Measurements from ENCODE around the gene LEF1. TPM values are rescaled to one million over a fixed set of nuclear protein-coding genes. Genes with fewer than 3 reads are reported as not detected.

LEF1 gene
- total and polyA plus RNA-seq, 2 of the 8 experiments (the other 6 are each of a cell fraction or from before 2014, with no cell fraction given): 2.6 to 5.2 TPM

- peaks cover 3 to 30% (median 16%) of the 10 kb centered on the region in 4 experiments for H3K36me3 ChIP-seq (ENCODE audit: control insufficient read depth in 2 of 4, insufficient read depth in 4 of 4, low read length in 3 of 4)
- H2AK5ac ChIP-seq (ENCODE audit: low read depth, low read length): no peak overlapping the region
- H4K5ac ChIP-seq (ENCODE audit: insufficient read length, low read depth, low read length): no peak overlapping the region
- no peak overlapping the region for H3K9ac ChIP-seq (replicated peaks in 1 of 4; ENCODE audit: extremely low read depth in 1 of 4, low read depth in 3 of 4, low read length in 3 of 4)
- H4K91ac ChIP-seq (replicated peaks; ENCODE audit: insufficient read length, low read length): no peak overlapping the region
- no peak overlapping the region; the same call in 1 of the 2 replicates for H4K8ac ChIP-seq (ENCODE audit: extremely low read depth, insufficient read depth, low read length)
- H4K20me1 ChIP-seq (replicated peaks in 1 of 2; ENCODE audit: control insufficient read depth in 1 of 2, insufficient read depth in 2 of 2, low read length in 2 of 2): no peaks in the 10 kb centered on the region
- H3K14ac ChIP-seq (ENCODE audit: insufficient read length): no peak overlapping the region
- H3K79me2 ChIP-seq (ENCODE audit: control insufficient read depth in 1 of 2, insufficient read depth in 2 of 2, low read length in 2 of 2): no peaks in the 10 kb centered on the region
- H2AFZ ChIP-seq (ENCODE audit: low read length): no peak overlapping the region
- H3K27ac ChIP-seq (ENCODE audit: low read depth, low read length): no peak overlapping the region
- no peak overlapping the region for H3K4me3 ChIP-seq (ENCODE audit: extremely low read depth in 1 of 4, insufficient read depth in 2 of 4, low read depth in 3 of 4, low read length in 4 of 4)
- H3K4me2 ChIP-seq (ENCODE audit: insufficient read depth in 1 of 2, low read depth in 2 of 2, low read length in 2 of 2): no peak overlapping the region
- H3K23me2 ChIP-seq (ENCODE audit: low read depth, low read length): no peaks in the 10 kb centered on the region
- DNase-seq (ENCODE audit: low read depth in 1 of 2, low spot score in 2 of 2) (no peak), FAIRE-seq (no peak)
- H3K4ac ChIP-seq (replicated peaks; ENCODE audit: insufficient read length, low read depth, low read length): no peak overlapping the region
- H3K4me1 ChIP-seq (replicated peaks in 1 of 4; ENCODE audit: control insufficient read depth in 3 of 4, insufficient read depth in 4 of 4, low read length in 3 of 4): no peaks in the 10 kb centered on the region
- H3K18ac ChIP-seq (ENCODE audit: extremely low read depth, low read length): no peak overlapping the region
- H2BK20ac ChIP-seq (ENCODE audit: low read length): no peak overlapping the region
- POLR2A ChIA-PET (ENCODE audit: partially characterized antibody): interaction anchor here (0.7 to 1.1 kb wide), 3 partner anchors 12 to 401 kb away, joined by 3 read pairs; no protein-coding TSS in a partner anchor
- 82% methylated on average over 4 of the region's 4 CpGs; no CpG with 5 or more reads in 1 of the 2 experiments for WGBS, 2 experiments (ENCODE audit: extremely low coverage in 1 of 2, insufficient coverage in 1 of 2, insufficient read length in 1 of 2, insufficient replicate concordance in 2 of 2, low coverage in 1 of 2, low lambda C conversion rate in 2 of 2, missing lambda C conversion rate in 1 of 2)
- no peak overlapping the region for H2BK5ac ChIP-seq (ENCODE audit: low read depth, low read length)
- no peak for TF ChIP-seq TEAD4 (IDR thresholded peaks at IDR 0.05; ENCODE audit: low read depth, low read length)
- no peak for TF ChIP-seq RNF2 (IDR thresholded peaks at IDR 0.05; ENCODE audit: borderline replicate concordance, low read depth, low read length, missing control alignments, poor library complexity, severe bottlenecking)
- TF ChIP-seq SRF (IDR thresholded peaks at IDR 0.05; ENCODE audit: low read depth, low read length): no peak
- no peak for TF ChIP-seq SP4 (IDR thresholded peaks at IDR 0.05; ENCODE audit: low read length)
- no peaks in the 10 kb centered on the region for H3K9me3 ChIP-seq (ENCODE audit: insufficient read depth in 2 of 2, low read depth in 1 of 2, low read length in 1 of 2)
- no peak overlapping the region for H2BK120ac ChIP-seq (replicated peaks; ENCODE audit: low read depth, low read length)
- H3K56ac ChIP-seq (replicated peaks; ENCODE audit: insufficient read length, low read depth, low read length): no peak overlapping the region
- H2BK12ac ChIP-seq (ENCODE audit: low read depth, low read length): no peak overlapping the region
- H3K79me1 ChIP-seq (ENCODE audit: low read depth, low read length): no peaks in the 10 kb centered on the region
- CTCF ChIA-PET (ENCODE audit: partially characterized antibody): interaction anchor here (0.8 to 10.3 kb wide), 12 partner anchors 11 to 462 kb away, joined by 3 to 119 read pairs (median 5); no protein-coding TSS in a partner anchor
- no peak overlapping the region for H3K23ac ChIP-seq (ENCODE audit: insufficient read length)
- no peak overlapping the region for H2BK15ac ChIP-seq (ENCODE audit: low read length)
- H3K27me3 ChIP-seq (replicated peaks in 1 of 4; ENCODE audit: control insufficient read depth in 3 of 4, extremely low read depth in 1 of 4, insufficient read depth in 3 of 4, low read length in 3 of 4): no peaks in the 10 kb centered on the region
These were observed 137.2 kb downstream of the LEF1 start for GRCh38 chr4:108031427-108032083.

Measured in H1 (cell line).